Neural cell (in vitro differentiated cells): ENCODE results near the gene PTK7.

ENCODE experiments used
- EP300 ChIP-seq: fragments of 450-650 bp; conservative IDR thresholded peaks from 2 replicates; pipeline ENCODE4 v1.6.1; 2014; ENCODE audit warnings: antibody characterized with exemption, mild to moderate bottlenecking, moderate library complexity; ENCODE audit not compliant: poor library complexity, severe bottlenecking
- EZH2 ChIP-seq: fragments of 200-600, 300-800 bp; shearing (Covaris generic), sonication (generic); IDR thresholded peaks from 2 replicates; pipeline ENCODE4 v1.6.1; 2014; ENCODE audit warnings: antibody characterized with exemption, low read length, borderline replicate concordance, mild to moderate bottlenecking; ENCODE audit not compliant: insufficient read depth, poor library complexity, severe bottlenecking
- MXI1 ChIP-seq: fragments of 450-650 bp; conservative IDR thresholded peaks from 2 replicates; pipeline ENCODE4 v1.6.1; 2014; ENCODE audit warnings: antibody characterized with exemption, mild to moderate bottlenecking; ENCODE audit not compliant: poor library complexity, severe bottlenecking
- POLR2AphosphoS5 ChIP-seq: IDR thresholded peaks from 2 replicates; pipeline ENCODE4 v1.6.1; 2012
- TF ChIP-seq, protein P1 (sequence below): fragments of 450-650 bp; IDR thresholded peaks from 2 replicates; pipeline ENCODE4 v1.5.1; 2014; ENCODE audit warnings: antibody characterized with exemption, mild to moderate bottlenecking, moderate library complexity; ENCODE audit not compliant: poor library complexity, severe bottlenecking
- TF ChIP-seq, protein P2 (sequence below): IDR thresholded peaks from 2 replicates; pipeline ENCODE4 v1.6.1; 2012; ENCODE audit warnings: borderline replicate concordance

DNA sequence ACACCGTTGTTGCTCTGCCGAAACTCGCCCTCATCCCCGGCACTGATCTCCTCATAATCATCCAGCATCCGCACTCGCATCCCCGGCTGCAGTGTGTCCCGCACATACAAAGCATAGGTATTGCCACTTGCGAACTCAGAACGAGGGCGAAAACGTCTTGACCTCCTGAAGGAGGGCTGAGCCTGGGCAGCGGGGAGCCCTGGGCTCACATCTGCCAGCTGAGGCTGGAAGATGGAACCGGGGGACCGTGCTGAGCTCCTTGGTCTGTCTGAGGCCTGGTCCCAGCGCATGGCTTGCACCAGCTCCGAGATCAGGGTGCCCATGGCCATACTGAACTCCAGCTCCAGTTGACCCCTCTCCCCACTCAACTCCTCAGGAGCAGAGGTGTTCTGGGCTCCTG lies 25.1 kb upstream of the PTK7 start:
- TF ChIP-seq, protein P1, sequence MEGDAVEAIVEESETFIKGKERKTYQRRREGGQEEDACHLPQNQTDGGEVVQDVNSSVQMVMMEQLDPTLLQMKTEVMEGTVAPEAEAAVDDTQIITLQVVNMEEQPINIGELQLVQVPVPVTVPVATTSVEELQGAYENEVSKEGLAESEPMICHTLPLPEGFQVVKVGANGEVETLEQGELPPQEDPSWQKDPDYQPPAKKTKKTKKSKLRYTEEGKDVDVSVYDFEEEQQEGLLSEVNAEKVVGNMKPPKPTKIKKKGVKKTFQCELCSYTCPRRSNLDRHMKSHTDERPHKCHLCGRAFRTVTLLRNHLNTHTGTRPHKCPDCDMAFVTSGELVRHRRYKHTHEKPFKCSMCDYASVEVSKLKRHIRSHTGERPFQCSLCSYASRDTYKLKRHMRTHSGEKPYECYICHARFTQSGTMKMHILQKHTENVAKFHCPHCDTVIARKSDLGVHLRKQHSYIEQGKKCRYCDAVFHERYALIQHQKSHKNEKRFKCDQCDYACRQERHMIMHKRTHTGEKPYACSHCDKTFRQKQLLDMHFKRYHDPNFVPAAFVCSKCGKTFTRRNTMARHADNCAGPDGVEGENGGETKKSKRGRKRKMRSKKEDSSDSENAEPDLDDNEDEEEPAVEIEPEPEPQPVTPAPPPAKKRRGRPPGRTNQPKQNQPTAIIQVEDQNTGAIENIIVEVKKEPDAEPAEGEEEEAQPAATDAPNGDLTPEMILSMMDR, result no peak
- TF ChIP-seq EZH2, result no peak
- TF ChIP-seq EP300, result no peak
- TF ChIP-seq, protein P2, sequence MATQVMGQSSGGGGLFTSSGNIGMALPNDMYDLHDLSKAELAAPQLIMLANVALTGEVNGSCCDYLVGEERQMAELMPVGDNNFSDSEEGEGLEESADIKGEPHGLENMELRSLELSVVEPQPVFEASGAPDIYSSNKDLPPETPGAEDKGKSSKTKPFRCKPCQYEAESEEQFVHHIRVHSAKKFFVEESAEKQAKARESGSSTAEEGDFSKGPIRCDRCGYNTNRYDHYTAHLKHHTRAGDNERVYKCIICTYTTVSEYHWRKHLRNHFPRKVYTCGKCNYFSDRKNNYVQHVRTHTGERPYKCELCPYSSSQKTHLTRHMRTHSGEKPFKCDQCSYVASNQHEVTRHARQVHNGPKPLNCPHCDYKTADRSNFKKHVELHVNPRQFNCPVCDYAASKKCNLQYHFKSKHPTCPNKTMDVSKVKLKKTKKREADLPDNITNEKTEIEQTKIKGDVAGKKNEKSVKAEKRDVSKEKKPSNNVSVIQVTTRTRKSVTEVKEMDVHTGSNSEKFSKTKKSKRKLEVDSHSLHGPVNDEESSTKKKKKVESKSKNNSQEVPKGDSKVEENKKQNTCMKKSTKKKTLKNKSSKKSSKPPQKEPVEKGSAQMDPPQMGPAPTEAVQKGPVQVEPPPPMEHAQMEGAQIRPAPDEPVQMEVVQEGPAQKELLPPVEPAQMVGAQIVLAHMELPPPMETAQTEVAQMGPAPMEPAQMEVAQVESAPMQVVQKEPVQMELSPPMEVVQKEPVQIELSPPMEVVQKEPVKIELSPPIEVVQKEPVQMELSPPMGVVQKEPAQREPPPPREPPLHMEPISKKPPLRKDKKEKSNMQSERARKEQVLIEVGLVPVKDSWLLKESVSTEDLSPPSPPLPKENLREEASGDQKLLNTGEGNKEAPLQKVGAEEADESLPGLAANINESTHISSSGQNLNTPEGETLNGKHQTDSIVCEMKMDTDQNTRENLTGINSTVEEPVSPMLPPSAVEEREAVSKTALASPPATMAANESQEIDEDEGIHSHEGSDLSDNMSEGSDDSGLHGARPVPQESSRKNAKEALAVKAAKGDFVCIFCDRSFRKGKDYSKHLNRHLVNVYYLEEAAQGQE, result no peak
- TF ChIP-seq POLR2AphosphoS5, result no peak
- TF ChIP-seq MXI1, result no peak
